Esophagus muscularis mucosa (tissue), 4 donors: ENCODE results near the gene SPDL1. TPM values are rescaled to one million over a fixed set of nuclear protein-coding genes. Genes with fewer than 3 reads are reported as not detected.

ENCODE experiments used
- DNase-seq: peaks from one replicate; pipeline ENCODE4 v3.0.0-alpha.2; 2017; ENCODE audit errors: extremely low spot score
- H3K27ac ChIP-seq, 4 donors: fragments of 200-600 bp; sonication (generic); replicated peaks in 1 of 4; 1 replicate in 3 of 4; 2 replicates in 1 of 4; pipeline ENCODE4 v1.5.1; 2016 to 2019; ENCODE audit warnings: mild to moderate bottlenecking in 1 of 4
- H3K27me3 ChIP-seq, 4 donors: fragments of 200-600 bp; sonication (generic); one replicate each; pipeline versions ENCODE4 v1.5.1 to v1.6.0; 2016 to 2019
- H3K36me3 ChIP-seq, 4 donors: fragments of 200-600 bp; sonication (generic); one replicate each; pipeline ENCODE4 v1.5.1; 2016 to 2019
- H3K4me1 ChIP-seq, 4 donors: fragments of 200-600 bp; sonication (generic); one replicate each; pipeline ENCODE4 v1.5.1; 2016 to 2019
- H3K4me3 ChIP-seq, 4 donors: fragments of 200-600 bp; sonication (generic); 1 replicate in 2 of 4; 2 replicates in 2 of 4; pipeline ENCODE4 v1.5.1; 2016 to 2019; ENCODE audit warnings: mild to moderate bottlenecking in 4 of 4, moderate library complexity in 1 of 4
- H3K9me3 ChIP-seq, 4 donors: fragments of 200-600 bp; sonication (generic); 1 replicate in 3 of 4; 2 replicates in 1 of 4; pipeline ENCODE4 v1.5.1; 2016 to 2019
- CTCF ChIP-seq, 3 experiments: fragments of 200-600 bp in 2 of 3; fragments of 450-650 bp in 1 of 3; sonication (generic) in 2 of 3; IDR thresholded peaks; one replicate each; pipeline ENCODE4 v1.5.1; 2017 to 2019; ENCODE audit warnings: antibody characterized with exemption in 3 of 3, mild to moderate bottlenecking in 2 of 3, moderate library complexity in 1 of 3
- EP300 ChIP-seq: sonication (generic); formaldehyde crosslinking; IDR thresholded peaks from one replicate; pipeline ENCODE4 v1.6.1; 2017; ENCODE audit warnings: antibody characterized with exemption
- POLR2A ChIP-seq: fragments of 450-650 bp; IDR thresholded peaks from one replicate; pipeline ENCODE4 v1.6.1; 2017; ENCODE audit warnings: antibody characterized with exemption, moderate library complexity, mild to moderate bottlenecking, low read depth
- POLR2AphosphoS5 ChIP-seq, 2 donors: sonication (generic); formaldehyde crosslinking; IDR thresholded peaks; one replicate each; pipeline ENCODE4 v1.6.1; 2017; ENCODE audit warnings: antibody characterized with exemption in 2 of 2
- WGBS: methylation state at CpG from one replicate; pipeline ENCODE4 v1.1.5; 2018; 5-methylcytosine and 5-hydroxymethylcytosine counted together
- intact Hi-C: fragments of 100-400 bp; cut with DNase I; formaldehyde crosslinking; loops from one replicate; pipeline ENCODE4 v1.15.1; 2023
- total RNA-seq, 4 donors: library from RNA; depleted of rRNA; stranded (reverse); fragments of >200 nt; gene quantifications; one replicate each; pipeline versions ENCODE4 v1.1.0 to v1.2.1, GENCODE V29; 2016

Gene SPDL1
- total RNA-seq, 4 donors from 2014 or later: 3.5 to 12.0 (median 7.0) TPM

GRCh38 chr5:169547508-169547907, 36.1 kb upstream of the SPDL1 start:
- intact Hi-C loops: loop anchor here (10.0 kb wide), 1 partner anchor 563 kb away; no protein-coding TSS in a partner anchor
- Histone ChIP-seq H3K36me3 (no peaks in the 10 kb centered on the region), H3K27me3 (peaks cover 0 to 6% (median 0%) of the 10 kb centered on the region in 4 donors), H3K4me3 (no peak overlapping the region), H3K27ac (no peak overlapping the region), H3K4me1 (no peaks in the 10 kb centered on the region), H3K9me3 (no peaks in the 10 kb centered on the region)
- 56% methylated on average over 3 of the region's 3 CpGs for WGBS
- TF ChIP-seq CTCF (IDR thresholded peaks at IDR 0.05) (no peak), EP300 (no peak), POLR2A (no peak), POLR2AphosphoS5 (IDR thresholded peaks at IDR 0.05) (no peak)
- no peak for DNase-seq

GRCh38 chr5:169548315-169548714, 35.3 kb upstream of the SPDL1 start:
- intact Hi-C loops: loop anchor here (10.0 kb wide), 1 partner anchor 564 kb away; no protein-coding TSS in a partner anchor
- DNase-seq: no peak
- H3K27me3 ChIP-seq: peaks cover 0 to 6% (median 0%) of the 10 kb centered on the region in 4 donors
- TF ChIP-seq EP300 (no peak), CTCF (IDR thresholded peaks at IDR 0.05) (peak; percentile 29 to 40 (median 31))
- 15% methylated on average over 1 of the region's 1 CpG for whole genome bisulfite sequencing
- H3K27ac ChIP-seq: no peak overlapping the region
- H3K4me3 ChIP-seq: no peak overlapping the region
- no peaks in the 10 kb centered on the region for H3K36me3 ChIP-seq
- H3K4me1 ChIP-seq: no peaks in the 10 kb centered on the region
- no peaks in the 10 kb centered on the region for H3K9me3 ChIP-seq

GRCh38 chr5:169549453-169550100, 34.0 kb upstream of the SPDL1 start:
- intact Hi-C loops: loop anchor here (10.0 kb wide), 1 partner anchor 565 kb away; no protein-coding TSS in a partner anchor
- no peak for DNase-seq

GRCh38 chr5:169550227-169550626, 33.3 kb upstream of the SPDL1 start:
- H3K4me1 ChIP-seq: no peaks in the 10 kb centered on the region
- H3K27ac ChIP-seq: no peak overlapping the region
- intact Hi-C loops: no loop called here
- H3K36me3 ChIP-seq: no peaks in the 10 kb centered on the region
- DNase-seq: no peak
- 48% methylated on average over 4 of the region's 4 CpGs for WGBS
- TF ChIP-seq CTCF (IDR thresholded peaks at IDR 0.05) (no peak), POLR2A (no peak), POLR2AphosphoS5 (IDR thresholded peaks at IDR 0.05) (no peak), EP300 (no peak)
- no peak overlapping the region for H3K4me3 ChIP-seq
- peaks cover 0 to 6% (median 0%) of the 10 kb centered on the region in 4 donors for H3K27me3 ChIP-seq
- no peaks in the 10 kb centered on the region for H3K9me3 ChIP-seq

More at GRCh38 chr5:169549453-169550100, 34.0 kb upstream of the SPDL1 start:
- H3K4me1 ChIP-seq: no peaks in the 10 kb centered on the region
- no peak overlapping the region for H3K27ac ChIP-seq
- no peaks in the 10 kb centered on the region for H3K36me3 ChIP-seq
- peaks cover 0 to 6% (median 0%) of the 10 kb centered on the region in 4 donors for H3K27me3 ChIP-seq
- no peak overlapping the region for H3K4me3 ChIP-seq
- TF ChIP-seq POLR2A (no peak), EP300 (no peak)
- WGBS: 56% methylated on average over 1 of the region's 1 CpG
- H3K9me3 ChIP-seq: no peaks in the 10 kb centered on the region

- Histone ChIP-seq H3K36me3 (no peaks in the 10 kb centered on the region), H3K4me1 (no peaks in the 10 kb centered on the region), H3K27ac (no peak overlapping the region), H3K9me3 (no peaks in the 10 kb centered on the region), H3K27me3 (peaks cover 0 to 6% (median 0%) of the 10 kb centered on the region in 4 donors), H3K4me3 (no peak overlapping the region)
- WGBS: 85% methylated on average over 1 of the region's 1 CpG
- no peak for DNase-seq
- intact Hi-C loops: no loop called here
- no peak for TF ChIP-seq POLR2AphosphoS5 (IDR thresholded peaks at IDR 0.05)
Observed at GRCh38 chr5:169551146-169551545, 32.4 kb upstream of the SPDL1 start.
